Inferior parietal cortex (tissue), 1 donor: ENCODE results near the gene EEA1.
A peak's percentile ranks its signal among the peaks of the same experiment; 100 is the strongest.

Source experiments
- DNase-seq: peaks from one replicate; pipeline ENCODE4 v3.0.0-alpha.2; 2016; ENCODE audit errors: extremely low spot score

EEA1 gene

GRCh38 chr12:92938018-92938417 is 8.9 kb upstream of the EEA1 start:
- no peak for DNase-seq

- no peak for DNase-seq
These were observed 4.5 kb upstream of the EEA1 start for GRCh38 chr12:92933606-92934005.

GRCh38 chr12:92930421-92930820 is 1.3 kb upstream of the EEA1 start:
- no peak for DNase-seq

GRCh38 chr12:92929983-92930382 is 888 bp upstream of the EEA1 start:
- DNase-seq: no peak

- DNase-seq: peak; percentile 20
These were observed 604 bp downstream of the EEA1 start for GRCh38 chr12:92928421-92928961.

GRCh38 chr12:92927436-92928281 is 1.4 kb downstream of the EEA1 start:
- DNase-seq: peak; percentile 26

- DNase-seq: peak; percentile 28
These were observed 2.0 kb downstream of the EEA1 start for GRCh38 chr12:92927055-92927435.

- DNase-seq: no peak
These were observed 2.5 kb downstream of the EEA1 start for GRCh38 chr12:92926549-92926948.

GRCh38 chr12:92921877-92922276 is 7.2 kb downstream of the EEA1 start:
- no peak for DNase-seq

GRCh38 chr12:92915365-92915764 is 13.7 kb downstream of the EEA1 start:
- DNase-seq: no peak

GRCh38 chr12:92914170-92914569 is 14.9 kb downstream of the EEA1 start:
- no peak for DNase-seq

GRCh38 chr12:92912672-92913071 is 16.4 kb downstream of the EEA1 start:
- no peak for DNase-seq

- no peak for DNase-seq
These were observed 17.0 kb downstream of the EEA1 start for GRCh38 chr12:92912052-92912451.

GRCh38 chr12:92911339-92911738 is 17.8 kb downstream of the EEA1 start:
- no peak for DNase-seq

GRCh38 chr12:92908108-92908507 is 21.0 kb downstream of the EEA1 start:
- no peak for DNase-seq

GRCh38 chr12:92905811-92906554 is 23.1 kb downstream of the EEA1 start:
- no peak for DNase-seq

- DNase-seq: no peak
These were observed 23.8 kb downstream of the EEA1 start for GRCh38 chr12:92905258-92905810.

GRCh38 chr12:92900941-92901340 is 28.2 kb downstream of the EEA1 start:
- DNase-seq: no peak

- DNase-seq: peak; percentile 21
These were observed 29.6 kb downstream of the EEA1 start for GRCh38 chr12:92899386-92900001.

GRCh38 chr12:92898755-92899154 is 30.3 kb downstream of the EEA1 start:
- no peak for DNase-seq

- no peak for DNase-seq
These were observed 31.3 kb downstream of the EEA1 start for GRCh38 chr12:92897844-92898243.

- DNase-seq: no peak
These were observed 38.4 kb downstream of the EEA1 start for GRCh38 chr12:92890601-92891106.
